Non-pigmented ciliary epithelial cell (primary cell): ENCODE data around the gene OGDH.
A peak's percentile ranks its signal among the peaks of the same experiment; 100 is the strongest.
"Not testable (repeated sequence)": the region's sequence is repeated elsewhere in the genome, so short reads cannot be mapped to it uniquely, and the experiment has no call there.

Experiments used
- DNase-seq: peaks from one replicate; pipeline ENCODE4 v3.0.0-alpha.2; 2010; ENCODE audit warnings: low read depth

Gene OGDH

GRCh38 chr7:44673324-44673723, 66.9 kb downstream of the OGDH start:
- DNase-seq, result no peak

- DNase-seq, result no peak
Measured at GRCh38 chr7:44673771-44674170, 67.3 kb downstream of the OGDH start.

GRCh38 chr7:44674381-44674780, 68.0 kb downstream of the OGDH start:
- no peak for DNase-seq

GRCh38 chr7:44676776-44677175, 70.3 kb downstream of the OGDH start:
- DNase-seq, result no peak

- DNase-seq, result no peak
Measured at GRCh38 chr7:44678101-44678470, 71.7 kb downstream of the OGDH start.

GRCh38 chr7:44678471-44679179, 72.2 kb downstream of the OGDH start:
- peak; percentile 55 for DNase-seq

GRCh38 chr7:44681645-44682044, 75.2 kb downstream of the OGDH start:
- no peak for DNase-seq

- DNase-seq, result no peak
Measured at GRCh38 chr7:44685723-44686122, 79.3 kb downstream of the OGDH start.

- no peak for DNase-seq
Measured at GRCh38 chr7:44689427-44689826, 83.0 kb downstream of the OGDH start.

GRCh38 chr7:44693641-44694313, 87.3 kb downstream of the OGDH start:
- DNase-seq, result peak; percentile 71

GRCh38 chr7:44694326-44694725, 87.9 kb downstream of the OGDH start:
- no peak for DNase-seq

- no peak for DNase-seq
Measured at GRCh38 chr7:44694766-44695165, 88.3 kb downstream of the OGDH start.

GRCh38 chr7:44695756-44696155, 89.3 kb downstream of the OGDH start:
- DNase-seq, result no peak

- no peak for DNase-seq
Measured at GRCh38 chr7:44696728-44697127, 90.3 kb downstream of the OGDH start.

- DNase-seq, result no peak
Measured at GRCh38 chr7:44697136-44698045, 91.0 kb downstream of the OGDH start.

- no peak for DNase-seq
Measured at GRCh38 chr7:44698046-44698580, 91.7 kb downstream of the OGDH start.

- DNase-seq, result not testable (repeated sequence)
Measured at GRCh38 chr7:44699598-44699997, 93.2 kb downstream of the OGDH start.

- no peak for DNase-seq
Measured at GRCh38 chr7:44700322-44700721, 93.9 kb downstream of the OGDH start.

GRCh38 chr7:44703391-44703790, 97.0 kb downstream of the OGDH start:
- not testable (repeated sequence) for DNase-seq

GRCh38 chr7:44703921-44704320, 97.5 kb downstream of the OGDH start:
- no peak for DNase-seq

- no peak for DNase-seq
Measured at GRCh38 chr7:44705434-44705833, 99.0 kb downstream of the OGDH start.

- no peak for DNase-seq
Measured at GRCh38 chr7:44706788-44707557, 100.5 kb downstream of the OGDH start.
